HUDEP-2 (cell line): ENCODE data around the gene DNAJC18.

ENCODE experiments used
- DNase-seq, 76 experiments: peaks; one replicate each; lab custom pipeline; 2025; ENCODE audit not compliant: unreplicated experiment in 76 of 76; lab: John Stamatoyannopoulos, UW

Gene DNAJC18

DNA sequence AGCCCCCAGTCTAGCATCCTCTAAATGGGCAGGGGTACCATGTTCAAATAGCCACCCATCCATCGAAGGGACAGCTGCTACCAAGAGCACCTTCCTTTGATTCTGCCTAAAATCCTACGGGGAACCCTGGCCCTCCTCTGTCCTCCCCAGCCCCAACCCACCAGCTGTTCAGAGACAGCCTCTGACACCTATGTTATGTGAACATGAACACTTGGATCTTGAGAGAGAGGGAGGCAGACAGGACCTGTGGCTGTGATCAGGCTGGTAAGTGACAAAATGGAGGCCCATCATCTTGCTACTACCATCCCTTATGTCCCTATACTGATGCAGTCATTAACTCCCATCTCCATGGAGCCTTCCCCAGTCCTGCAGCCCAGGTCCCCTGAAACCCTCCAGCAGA lies 64.4 kb downstream of the DNAJC18 start:
- no peak for DNase-seq

DNA sequence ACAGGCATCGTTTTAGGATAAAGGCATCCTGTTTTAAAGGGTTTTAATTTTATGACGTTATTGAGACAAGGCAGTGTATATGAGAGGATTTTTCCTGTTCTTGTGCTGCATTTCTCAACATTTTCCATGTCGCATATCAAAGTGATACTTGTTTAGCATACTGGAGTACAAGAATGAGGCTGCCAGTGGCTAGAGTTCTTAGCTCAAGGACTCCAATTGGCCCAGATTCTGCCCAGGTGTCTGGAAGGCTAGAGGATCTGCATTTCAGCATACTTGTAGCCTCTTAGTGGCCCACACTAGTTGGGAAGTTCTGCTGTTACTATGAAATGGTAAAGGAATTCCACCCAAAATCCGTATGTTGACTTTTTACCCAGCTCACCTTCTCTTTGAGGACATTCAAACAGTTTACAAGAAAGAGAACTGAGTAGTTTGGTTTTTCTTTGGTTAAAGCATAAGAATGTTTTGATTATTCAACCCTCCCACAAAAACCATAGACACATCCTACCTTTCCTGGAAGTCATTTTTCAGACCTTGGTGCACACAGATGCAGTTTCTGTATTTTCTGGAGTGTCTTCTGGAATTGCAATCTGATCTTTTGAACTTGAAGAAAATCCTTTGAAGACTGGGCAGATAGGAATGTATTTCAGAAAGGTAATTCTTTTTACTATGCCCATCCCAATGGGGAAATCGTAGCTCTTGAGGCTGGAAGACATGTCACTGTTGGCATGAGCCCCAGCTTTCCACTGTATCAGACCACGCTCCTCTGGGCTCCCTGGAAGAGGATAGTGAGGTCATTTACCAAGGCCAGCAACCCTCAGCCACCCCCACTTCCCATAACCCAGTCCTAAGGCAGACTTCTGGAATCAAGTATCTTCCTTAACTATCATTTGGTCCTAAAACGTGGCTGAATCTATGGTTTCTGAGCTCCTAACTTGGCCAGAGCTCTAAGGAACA lies 67.6 kb downstream of the DNAJC18 start:
- DNase-seq: no peak

DNA sequence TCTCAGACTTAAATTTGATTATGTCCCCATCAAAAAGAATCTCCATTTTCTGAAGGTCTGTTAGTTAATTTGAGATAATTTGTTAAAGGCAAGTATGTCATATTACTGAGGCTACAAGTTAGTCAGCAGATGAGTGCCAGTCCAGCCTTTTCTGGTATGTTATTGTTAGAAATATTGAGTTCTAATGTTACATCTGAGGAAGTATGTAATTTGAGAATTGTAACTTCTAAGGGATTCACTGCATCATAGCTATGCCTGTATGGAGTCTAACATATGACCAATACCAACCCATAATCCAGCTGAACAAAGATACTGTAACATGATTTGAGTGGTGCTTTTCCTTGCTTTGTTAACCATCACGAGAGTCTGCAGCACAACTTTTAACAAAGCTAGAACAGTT lies 70.1 kb downstream of the DNAJC18 start:
- DNase-seq: no peak

DNA sequence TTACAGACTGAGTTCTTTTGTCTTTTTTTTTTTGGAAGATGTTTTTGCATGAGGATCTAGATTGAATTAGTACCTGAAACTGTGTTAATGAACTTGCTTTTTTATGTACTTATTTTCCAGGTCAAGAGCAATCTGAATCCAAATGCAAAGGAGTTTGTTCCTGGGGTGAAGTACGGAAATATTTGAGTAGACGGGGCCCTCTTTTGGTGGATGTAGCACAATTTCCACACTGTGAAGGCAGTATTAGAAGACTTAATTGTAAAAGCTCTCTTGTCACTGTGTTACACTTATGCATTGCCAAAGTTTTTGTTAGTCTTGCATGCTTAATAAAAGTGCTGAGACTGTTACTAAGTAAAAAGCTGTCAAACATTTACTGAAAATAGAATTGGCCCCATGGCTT lies 70.7 kb downstream of the DNAJC18 start:
- peak in 1 of 76 experiments; percentile 8 for DNase-seq

DNA sequence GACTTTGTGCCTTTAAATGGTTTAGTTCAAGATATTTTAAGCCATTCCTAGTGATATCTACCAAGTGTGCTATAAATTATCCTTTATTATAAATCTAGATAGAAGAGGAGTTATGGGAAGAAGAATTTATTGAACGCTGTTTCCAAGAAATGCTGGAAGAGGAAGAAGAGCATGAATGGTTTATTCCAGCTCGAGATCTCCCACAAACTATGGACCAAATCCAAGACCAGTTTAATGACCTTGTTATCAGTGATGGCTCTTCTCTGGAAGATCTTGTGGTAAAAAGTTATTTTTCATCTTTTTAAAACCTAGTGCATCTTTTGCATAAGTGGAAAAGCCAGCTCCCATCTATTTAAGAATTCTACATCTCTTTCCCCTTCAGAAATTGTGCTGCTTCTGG lies 74.9 kb downstream of the DNAJC18 start:
- DNase-seq: no peak

- no peak for DNase-seq
Observed at GRCh38 chr5:139363937-139364336, 75.4 kb downstream of the DNAJC18 start.

- no peak for DNase-seq
Observed at GRCh38 chr5:139361835-139362429, 77.4 kb downstream of the DNAJC18 start.

GRCh38 chr5:139360384-139360783 lies 78.9 kb downstream of the DNAJC18 start:
- DNase-seq: no peak
